AG09309 (cell line): ENCODE measurements around the gene SRD5A3.

Experiments
- DNase-seq: peaks from one replicate; pipeline ENCODE4 v3.0.0-alpha.2; 2010; ENCODE audit warnings: low read depth
- H3K4me3 ChIP-seq: 2 replicates; pipeline ENCODE4 v1.5.1; 2011; ENCODE audit warnings: mild to moderate bottlenecking, low read depth, low read length, moderate library complexity; ENCODE audit not compliant: control insufficient read depth
- TF ChIP-seq, protein P1 (sequence below): IDR thresholded peaks from 2 replicates; pipeline ENCODE4 v1.5.1; 2011; ENCODE audit warnings: mild to moderate bottlenecking, low read depth, low read length, inconsistent platforms; ENCODE audit not compliant: insufficient read depth, control insufficient read depth; ENCODE audit errors: missing control alignments

Gene SRD5A3

DNA sequence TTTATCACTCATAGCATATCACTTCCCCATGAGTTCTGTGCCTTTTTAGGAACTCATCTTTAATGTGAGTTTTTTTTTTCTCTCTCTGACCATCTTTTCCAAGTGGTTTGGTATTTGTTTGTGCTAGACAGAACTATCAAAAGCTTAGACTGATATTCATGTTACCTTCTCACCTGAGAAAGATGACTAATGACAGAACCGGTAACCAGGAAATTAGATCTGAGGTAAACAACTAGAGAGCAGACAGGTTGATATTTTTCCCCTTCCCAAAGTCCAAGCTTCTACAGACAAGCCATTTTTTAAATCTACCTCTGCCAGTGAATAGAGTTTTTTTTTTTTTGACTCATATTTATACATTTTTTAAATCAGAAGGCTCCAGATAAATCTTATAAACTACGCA is 17.0 kb upstream of the SRD5A3 start:
- DNase-seq: no peak
- no peak overlapping the region for H3K4me3 ChIP-seq
- TF ChIP-seq, protein P1, sequence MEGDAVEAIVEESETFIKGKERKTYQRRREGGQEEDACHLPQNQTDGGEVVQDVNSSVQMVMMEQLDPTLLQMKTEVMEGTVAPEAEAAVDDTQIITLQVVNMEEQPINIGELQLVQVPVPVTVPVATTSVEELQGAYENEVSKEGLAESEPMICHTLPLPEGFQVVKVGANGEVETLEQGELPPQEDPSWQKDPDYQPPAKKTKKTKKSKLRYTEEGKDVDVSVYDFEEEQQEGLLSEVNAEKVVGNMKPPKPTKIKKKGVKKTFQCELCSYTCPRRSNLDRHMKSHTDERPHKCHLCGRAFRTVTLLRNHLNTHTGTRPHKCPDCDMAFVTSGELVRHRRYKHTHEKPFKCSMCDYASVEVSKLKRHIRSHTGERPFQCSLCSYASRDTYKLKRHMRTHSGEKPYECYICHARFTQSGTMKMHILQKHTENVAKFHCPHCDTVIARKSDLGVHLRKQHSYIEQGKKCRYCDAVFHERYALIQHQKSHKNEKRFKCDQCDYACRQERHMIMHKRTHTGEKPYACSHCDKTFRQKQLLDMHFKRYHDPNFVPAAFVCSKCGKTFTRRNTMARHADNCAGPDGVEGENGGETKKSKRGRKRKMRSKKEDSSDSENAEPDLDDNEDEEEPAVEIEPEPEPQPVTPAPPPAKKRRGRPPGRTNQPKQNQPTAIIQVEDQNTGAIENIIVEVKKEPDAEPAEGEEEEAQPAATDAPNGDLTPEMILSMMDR: no peak

DNA sequence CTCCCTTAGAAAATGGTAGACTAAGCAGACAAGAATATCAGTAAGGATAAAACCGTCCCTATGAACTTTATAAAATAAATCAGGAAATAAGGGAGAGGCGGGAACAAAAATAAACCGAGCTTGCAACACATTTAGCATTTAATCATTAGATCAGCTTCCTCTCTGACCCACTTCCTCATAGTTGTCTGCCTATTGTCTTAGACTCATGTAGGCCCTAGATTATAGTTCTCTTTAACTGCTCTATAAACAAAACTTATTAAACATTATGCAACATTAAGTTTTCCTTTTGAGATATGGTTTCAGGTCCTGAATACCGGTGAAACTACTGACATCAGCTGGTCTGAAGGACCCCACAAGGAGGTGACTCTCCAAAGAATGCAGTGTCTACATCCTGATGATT is 15.8 kb upstream of the SRD5A3 start:
- TF ChIP-seq, protein P1: no peak
- DNase-seq: no peak
- H3K4me3 ChIP-seq: no peak overlapping the region

DNA sequence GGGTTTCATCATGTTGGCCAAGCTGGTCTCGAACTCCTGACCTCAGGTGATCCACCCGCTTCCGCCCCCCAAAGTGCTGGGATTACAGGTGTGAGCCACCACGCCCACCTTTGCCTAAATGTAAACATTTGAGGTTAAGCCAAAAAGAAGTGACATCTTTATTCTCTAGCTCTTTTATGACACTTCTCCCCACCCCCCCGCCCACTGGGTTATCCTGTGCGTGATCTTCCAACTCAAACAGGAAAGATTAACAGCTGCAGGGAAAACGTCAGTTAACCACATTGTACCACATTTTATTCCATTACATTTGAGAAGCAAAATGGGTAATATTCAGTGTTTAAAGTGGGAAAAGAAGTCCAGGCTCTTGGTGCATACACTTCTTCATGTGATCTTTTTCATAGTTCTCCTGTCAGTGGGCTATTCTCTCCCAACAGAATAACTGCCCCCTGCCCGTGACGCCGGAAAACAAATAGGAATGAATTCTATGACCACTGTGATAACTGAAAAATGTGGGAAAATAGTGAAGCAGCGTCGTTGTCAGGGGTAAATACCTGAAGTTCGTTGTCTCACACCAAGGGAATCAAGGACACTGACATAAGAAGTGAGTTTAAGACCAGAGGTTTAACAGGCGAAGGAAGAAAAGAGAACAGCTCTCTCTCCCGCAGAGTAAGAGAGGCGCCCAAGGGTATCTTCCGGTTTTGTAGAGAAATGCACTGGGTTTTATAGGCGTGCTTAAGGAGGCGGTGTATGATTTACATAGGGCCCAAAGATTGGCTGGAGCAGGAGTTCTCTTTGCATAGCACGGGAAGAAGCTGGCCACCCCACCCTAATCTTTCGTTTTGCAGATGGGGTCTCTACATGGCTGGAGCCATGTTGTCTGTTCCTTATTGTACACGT is 9.7 kb upstream of the SRD5A3 start:
- no peak for DNase-seq
- TF ChIP-seq, protein P1: no peak
- H3K4me3 ChIP-seq: no peak overlapping the region

DNA sequence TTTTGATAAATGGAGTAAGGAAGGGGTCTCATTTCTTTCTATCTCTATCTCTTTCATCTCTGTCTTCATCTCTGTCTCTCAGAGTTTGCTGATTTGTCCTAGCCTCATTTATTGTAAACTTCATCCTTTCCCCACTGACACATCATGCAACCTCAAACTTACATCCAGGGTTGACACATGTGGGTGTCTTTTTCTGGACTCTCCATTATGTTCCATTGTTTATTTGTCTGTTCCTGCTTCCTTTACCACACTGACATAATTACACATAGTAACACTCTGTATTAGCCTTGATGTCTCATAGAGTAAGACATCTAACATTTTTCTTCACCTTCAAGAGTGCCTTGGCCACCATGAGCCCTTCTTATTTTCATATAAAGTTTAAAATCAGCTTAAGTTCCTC is 8.1 kb upstream of the SRD5A3 start:
- TF ChIP-seq, protein P1: no peak
- no peak for DNase-seq
- H3K4me3 ChIP-seq: no peak overlapping the region

DNA sequence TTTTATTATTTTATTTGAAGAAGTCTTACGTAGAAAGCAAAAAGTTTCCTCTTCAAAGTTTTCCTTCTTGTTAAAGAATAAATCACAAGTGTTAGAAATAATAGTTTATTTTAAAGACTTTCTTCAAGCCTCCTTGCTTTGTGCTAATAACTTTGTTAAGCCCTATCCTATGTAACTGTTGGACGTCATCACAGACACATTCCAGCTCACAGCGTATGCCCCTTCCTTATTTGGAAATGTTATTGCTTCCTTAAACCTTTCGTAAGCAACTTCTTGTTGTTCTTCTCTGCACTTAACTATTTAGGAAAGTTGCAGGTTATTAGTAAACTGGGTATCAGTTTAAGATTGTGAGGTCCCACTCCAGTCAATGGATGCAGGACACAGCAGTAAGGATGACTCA is 7.6 kb upstream of the SRD5A3 start:
- TF ChIP-seq, protein P1: no peak
- DNase-seq: no peak
- H3K4me3 ChIP-seq: no peak overlapping the region

DNA sequence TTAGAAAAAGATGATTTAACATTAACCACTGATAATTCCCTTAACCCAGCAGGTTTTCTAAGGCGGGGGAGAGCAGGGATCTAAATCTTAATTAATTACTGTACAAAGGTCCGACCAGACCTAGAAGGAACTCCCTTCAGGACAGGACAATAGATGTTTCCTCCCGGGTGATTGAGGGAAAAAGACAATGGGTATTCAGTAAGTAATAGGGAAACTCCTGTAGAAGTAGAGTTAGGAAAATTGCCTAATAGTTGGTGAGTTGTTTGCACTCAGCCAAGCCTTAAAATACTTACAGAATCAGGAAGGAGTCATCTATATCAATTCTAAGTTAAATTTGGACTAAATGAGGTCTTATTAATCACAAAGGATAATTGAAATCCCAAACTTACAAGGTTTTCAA is 5.8 kb upstream of the SRD5A3 start:
- TF ChIP-seq, protein P1: no peak
- H3K4me3 ChIP-seq: no peak overlapping the region
- no peak for DNase-seq

DNA sequence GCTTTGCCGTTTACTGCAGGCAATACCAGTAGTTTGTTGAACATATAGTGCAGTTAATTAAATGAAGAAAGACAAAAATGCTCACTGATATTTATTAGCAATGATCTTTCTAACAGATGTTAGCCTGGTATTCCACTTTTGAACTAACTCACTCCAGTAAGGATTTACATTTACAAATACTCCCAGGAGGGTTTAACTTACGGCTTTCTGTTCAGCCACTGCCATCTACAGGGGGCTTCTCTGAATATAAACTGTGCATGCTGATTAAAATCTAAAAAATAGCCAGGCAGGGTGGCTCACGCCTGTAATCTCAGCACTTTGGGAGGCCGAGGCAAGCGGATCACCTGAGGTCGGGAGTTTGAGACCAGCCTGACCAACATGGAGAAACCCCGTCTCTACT is 2.2 kb upstream of the SRD5A3 start:
- H3K4me3 ChIP-seq: no peak overlapping the region
- TF ChIP-seq, protein P1: no peak
- no peak for DNase-seq
